HepG2 (cell line): ENCODE data around the gene ZNF770. TPM values are rescaled to one million over a fixed set of nuclear protein-coding genes. Genes with fewer than 3 reads are reported as not detected.

Source experiments
- ATF6 ChIP-seq: sonication (generic); formaldehyde crosslinking; conservative IDR thresholded peaks from 2 replicates; pipeline ENCODE4 v1.4.0; 2020; ENCODE audit warnings: missing genetic modification reagents
- ATF7 ChIP-seq, 2 experiments: fragments of 450-650 bp in 1 of 2; sonication (generic) in 1 of 2; formaldehyde crosslinking in 1 of 2; IDR thresholded peaks; 2 replicates each; pipeline versions ENCODE4 v1.4.0 to v1.6.1; 2016 to 2020; ENCODE audit warnings: antibody characterized with exemption in 1 of 2, mild to moderate bottlenecking in 1 of 2, missing genetic modification reagents in 1 of 2
- BATF2 ChIP-seq: sonication (generic); formaldehyde crosslinking; IDR thresholded peaks from 2 replicates; pipeline ENCODE4 v1.8.0; 2022; ENCODE audit warnings: mild to moderate bottlenecking, missing genetic modification reagents, moderate library complexity
- FOXK1 ChIP-seq: sonication (generic); formaldehyde crosslinking; IDR thresholded peaks from 2 replicates; pipeline ENCODE4 v1.4.0; 2020; ENCODE audit warnings: low read depth, missing genetic modification reagents, borderline replicate concordance
- GABPB1 ChIP-seq: IDR thresholded peaks from 2 replicates; pipeline ENCODE4 v1.6.1; 2016; ENCODE audit warnings: mild to moderate bottlenecking, missing genetic modification reagents, moderate library complexity, missing compliant biosample characterization
- HDAC1 ChIP-seq: sonication (generic); formaldehyde crosslinking; IDR thresholded peaks from 2 replicates; pipeline ENCODE4 v1.5.1; 2020; ENCODE audit warnings: mild to moderate bottlenecking, missing genetic modification reagents
- HDAC6 ChIP-seq: fragments of 200-600 bp; sonication (generic); IDR thresholded peaks from 2 replicates; pipeline ENCODE4 v1.7.0; 2017; ENCODE audit warnings: mild to moderate bottlenecking, antibody characterized with exemption, low read length, low read depth
- HNRNPH1 ChIP-seq: fragments of 200-400 bp; formaldehyde crosslinking; optimal IDR thresholded peaks from 2 replicates; pipeline ENCODE3; 2017; ENCODE audit warnings: mild to moderate bottlenecking, low read depth, low read length
- KAT8 ChIP-seq: IDR thresholded peaks from 2 replicates; pipeline ENCODE4 v1.6.1; 2016; ENCODE audit warnings: missing genetic modification reagents, missing compliant biosample characterization
- NFE2L2 ChIP-seq: fragments of 150-350 bp; IDR thresholded peaks from 2 replicates; pipeline ENCODE4 v1.6.1; 2014; ENCODE audit warnings: low read length
- PAXIP1 ChIP-seq: sonication (generic); formaldehyde crosslinking; conservative IDR thresholded peaks from 2 replicates; pipeline ENCODE4 v1.4.0; 2020; ENCODE audit warnings: mild to moderate bottlenecking, missing genetic modification reagents, moderate library complexity
- PHB2 ChIP-seq: fragments of 450-650 bp; IDR thresholded peaks from 2 replicates; pipeline ENCODE4 v1.6.1; 2018; ENCODE audit not compliant: partially characterized antibody
- THAP7 ChIP-seq: sonication (generic); formaldehyde crosslinking; IDR thresholded peaks from 2 replicates; pipeline ENCODE4 v1.8.1; 2023; ENCODE audit warnings: mild to moderate bottlenecking, missing genetic modification reagents
- ZBTB38 ChIP-seq: sonication (generic); formaldehyde crosslinking; IDR thresholded peaks from 2 replicates; pipeline ENCODE4 v1.5.1; 2020; ENCODE audit warnings: mild to moderate bottlenecking, missing genetic modification reagents
- ZNF317 ChIP-seq: sonication (generic); formaldehyde crosslinking; IDR thresholded peaks from 2 replicates; pipeline ENCODE4 v1.5.0; 2020; ENCODE audit warnings: mild to moderate bottlenecking, missing genetic modification reagents
- ZNF350 ChIP-seq: sonication (generic); formaldehyde crosslinking; IDR thresholded peaks from 2 replicates; pipeline ENCODE4 v1.4.0; 2020; ENCODE audit warnings: mild to moderate bottlenecking, low read depth, missing genetic modification reagents, borderline replicate concordance
- ZNF510 ChIP-seq: sonication (generic); formaldehyde crosslinking; IDR thresholded peaks from 2 replicates; pipeline ENCODE4 v1.4.0; 2020; ENCODE audit warnings: low read depth, mild to moderate bottlenecking, missing genetic modification reagents
- polyA plus RNA-seq, 8 experiments: library from polyadenylated mRNA; depleted of rRNA in 3 of 8; stranded (reverse) in 7 of 8; unstranded in 1 of 8; fragments of >200 nt; fragmentation: Illumina TruSeq in 4 of 8; extraction: Trizol in 4 of 8; gene quantifications; 2 replicates each; pipeline versions ENCODE4 v1.2.1 to v1.2.3, GENCODE V29; 2011 to 2016; ENCODE audit warnings: low read depth in 4 of 8, missing spikeins in 1 of 8, mixed read lengths in 1 of 8; ENCODE audit not compliant: insufficient read depth in 1 of 8
- total RNA-seq, 5 experiments: library from RNA; depleted of rRNA; stranded (reverse); fragments of >200 nt; fragmentation: Illumina TruSeq; extraction: Trizol; gene quantifications; 2 replicates each; pipeline ENCODE4 v1.2.3, GENCODE V29; 2016; ENCODE audit warnings: low read depth in 1 of 5
- TF ChIP-seq, protein P1 (sequence below): sonication (generic); formaldehyde crosslinking; IDR thresholded peaks from 2 replicates; pipeline ENCODE4 v1.5.0; 2020; ENCODE audit warnings: missing genetic modification reagents
- TF ChIP-seq, protein P2 (sequence below): fragments of 450-650 bp; IDR thresholded peaks from 2 replicates; pipeline ENCODE4 v1.6.1; 2016

The ZNF770 gene
- total and polyA plus RNA-seq, 2 of the 13 experiments (the other 11 are each of a cell fraction or from before 2014, with no cell fraction given) = 15.5 to 33.1 TPM

GRCh38 chr15:34969340-34970097 is 18.6 kb downstream of the ZNF770 start, which contains the start of gene AQR (continued):
- TF ChIP-seq ATF6 (CRISPR knock-in tag) (peak; percentile 65; the same call in 1 of the 2 replicates), GABPB1 (CRISPR knock-in tag) (peak; percentile 99), PHB2 (no peak), ATF7 (IDR thresholded peaks at IDR 0.05) (no peak), ATF7 (CRISPR knock-in tag; IDR thresholded peaks at IDR 0.05) (no peak; the same call in 1 of the 2 replicates), ZBTB38 (no peak; the same call in 1 of the 2 replicates), HDAC1 (CRISPR knock-in tag) (peak; percentile 95), HNRNPH1 (no peak), HDAC6 (no peak), BATF2 (CRISPR knock-in tag) (peak; percentile 77; the same call in 1 of the 2 replicates), NFE2L2 (no peak), FOXK1 (CRISPR knock-in tag) (peak; percentile 97), THAP7 (CRISPR knock-in tag) (peak; percentile 68; the same call in 1 of the 2 replicates), ZNF510 (peak; percentile 79; the same call in 1 of the 2 replicates), ZNF350 (CRISPR knock-in tag) (peak; percentile 86; the same call in 1 of the 2 replicates), KAT8 (CRISPR knock-in tag) (peak; percentile 99), PAXIP1 (peak; percentile 54), ZNF317 (CRISPR knock-in tag) (no peak)
- TF ChIP-seq, protein P1, sequence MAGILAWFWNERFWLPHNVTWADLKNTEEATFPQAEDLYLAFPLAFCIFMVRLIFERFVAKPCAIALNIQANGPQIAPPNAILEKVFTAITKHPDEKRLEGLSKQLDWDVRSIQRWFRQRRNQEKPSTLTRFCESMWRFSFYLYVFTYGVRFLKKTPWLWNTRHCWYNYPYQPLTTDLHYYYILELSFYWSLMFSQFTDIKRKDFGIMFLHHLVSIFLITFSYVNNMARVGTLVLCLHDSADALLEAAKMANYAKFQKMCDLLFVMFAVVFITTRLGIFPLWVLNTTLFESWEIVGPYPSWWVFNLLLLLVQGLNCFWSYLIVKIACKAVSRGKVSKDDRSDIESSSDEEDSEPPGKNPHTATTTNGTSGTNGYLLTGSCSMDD (CRISPR knock-in tag) = no peak
- TF ChIP-seq, protein P2, sequence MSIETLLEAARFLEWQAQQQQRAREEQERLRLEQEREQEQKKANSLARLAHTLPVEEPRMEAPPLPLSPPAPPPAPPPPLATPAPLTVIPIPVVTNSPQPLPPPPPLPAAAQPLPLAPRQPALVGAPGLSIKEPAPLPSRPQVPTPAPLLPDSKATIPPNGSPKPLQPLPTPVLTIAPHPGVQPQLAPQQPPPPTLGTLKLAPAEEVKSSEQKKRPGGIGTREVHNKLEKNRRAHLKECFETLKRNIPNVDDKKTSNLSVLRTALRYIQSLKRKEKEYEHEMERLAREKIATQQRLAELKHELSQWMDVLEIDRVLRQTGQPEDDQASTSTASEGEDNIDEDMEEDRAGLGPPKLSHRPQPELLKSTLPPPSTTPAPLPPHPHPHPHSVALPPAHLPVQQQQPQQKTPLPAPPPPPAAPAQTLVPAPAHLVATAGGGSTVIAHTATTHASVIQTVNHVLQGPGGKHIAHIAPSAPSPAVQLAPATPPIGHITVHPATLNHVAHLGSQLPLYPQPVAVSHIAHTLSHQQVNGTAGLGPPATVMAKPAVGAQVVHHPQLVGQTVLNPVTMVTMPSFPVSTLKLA = no peak; the same call in 1 of the 2 replicates
